ENCODE results near the gene PROCR.
"Not testable (repeated sequence)": the region's sequence is repeated elsewhere in the genome, so short reads cannot be mapped to it uniquely, and the experiment has no call there.

The PROCR gene

DNA sequence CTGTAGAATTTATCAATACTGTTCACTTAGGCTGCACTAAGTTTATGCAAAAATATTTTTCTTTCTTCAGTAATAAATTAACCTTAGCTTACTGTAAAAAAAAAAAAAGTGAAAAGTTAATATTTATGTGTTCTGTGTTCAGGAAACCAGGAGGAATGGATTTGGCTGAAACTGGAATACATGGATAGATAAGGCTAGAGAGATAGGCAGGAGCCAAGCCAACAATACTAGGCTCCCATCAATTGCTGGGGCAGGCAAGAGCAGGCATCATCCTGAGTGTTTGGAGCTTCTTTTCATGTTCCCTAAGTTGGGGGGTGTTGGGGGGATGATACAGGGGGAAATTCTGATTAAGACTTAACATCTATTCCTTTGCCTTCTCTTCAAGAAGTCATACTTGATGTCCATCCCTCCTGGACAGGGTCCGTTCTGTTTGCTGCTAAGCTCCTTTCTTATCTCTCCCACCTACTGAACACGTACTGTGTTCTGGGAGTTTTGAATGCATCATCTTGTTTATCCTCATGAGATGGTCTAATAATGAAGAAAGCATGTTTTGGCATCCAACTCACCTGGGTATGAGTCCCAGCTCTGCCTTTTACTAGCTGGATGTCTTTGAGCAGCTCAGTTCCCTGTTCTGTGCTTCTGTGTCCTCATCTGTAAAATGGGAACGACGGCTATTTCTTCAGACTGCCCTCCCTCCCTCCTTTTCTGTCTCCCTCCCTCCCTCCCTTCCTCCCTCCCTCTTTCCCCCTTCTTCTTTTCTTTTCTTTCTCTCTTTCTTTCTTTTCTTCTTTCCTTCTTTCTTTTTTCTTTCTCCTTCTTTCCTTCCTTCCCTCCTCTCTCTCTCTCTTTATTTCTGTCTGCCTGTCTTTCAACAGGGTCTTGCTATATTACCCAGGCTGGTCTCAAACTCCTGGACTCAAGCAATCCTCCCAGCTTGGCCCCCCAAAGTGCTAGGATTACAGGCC is 6.4 kb upstream of the PROCR start:
- no peak for DNase-seq

DNA sequence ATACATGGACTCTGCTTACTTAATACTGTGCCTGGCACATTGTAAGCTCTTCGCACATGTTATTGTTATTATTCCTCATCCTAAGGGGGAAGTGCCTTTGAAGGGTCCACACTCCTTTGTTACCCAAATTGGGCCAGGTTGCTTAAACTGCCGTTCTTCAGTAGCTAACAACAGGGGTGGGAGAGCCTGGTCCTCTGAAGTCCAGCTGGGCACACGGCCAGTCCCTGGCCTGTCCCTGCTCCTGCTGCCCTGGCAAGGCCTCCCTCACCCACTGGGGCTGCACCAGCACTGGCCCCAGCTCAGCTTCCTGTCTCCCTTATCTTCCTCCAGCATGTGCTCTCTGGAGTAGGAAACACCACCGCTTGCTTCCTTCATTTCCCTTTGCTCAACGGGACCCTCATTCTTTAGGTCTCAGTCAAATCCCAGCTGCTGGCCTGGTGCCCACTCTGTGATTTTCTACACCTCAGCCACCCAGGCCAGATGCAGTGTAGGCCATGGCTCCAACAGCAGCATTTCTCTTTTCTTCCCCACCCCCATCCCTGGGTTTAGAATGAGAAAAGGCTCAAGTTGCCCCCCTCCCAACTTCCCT is 5.5 kb upstream of the PROCR start:
- peak; percentile 23 for DNase-seq

DNA sequence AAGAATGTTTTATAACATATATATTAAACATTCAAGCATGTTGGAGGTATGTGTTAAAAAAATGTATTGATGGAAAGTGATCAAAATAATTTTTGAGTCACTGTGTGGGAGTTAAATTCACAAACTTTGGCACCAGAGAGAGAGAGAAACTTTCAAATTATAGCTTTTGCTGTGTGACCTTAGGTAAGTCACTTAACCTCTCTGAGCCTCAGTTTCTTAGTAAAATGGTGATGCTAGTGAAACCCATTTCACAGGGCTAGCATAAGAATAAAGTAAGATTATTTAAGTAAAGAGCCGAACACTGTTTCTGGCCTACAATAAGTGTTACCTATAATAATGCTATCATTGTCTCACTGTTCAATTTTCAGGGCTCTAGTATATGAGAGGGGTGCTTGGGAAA is 4.1 kb upstream of the PROCR start:
- DNase-seq, result no peak

DNA sequence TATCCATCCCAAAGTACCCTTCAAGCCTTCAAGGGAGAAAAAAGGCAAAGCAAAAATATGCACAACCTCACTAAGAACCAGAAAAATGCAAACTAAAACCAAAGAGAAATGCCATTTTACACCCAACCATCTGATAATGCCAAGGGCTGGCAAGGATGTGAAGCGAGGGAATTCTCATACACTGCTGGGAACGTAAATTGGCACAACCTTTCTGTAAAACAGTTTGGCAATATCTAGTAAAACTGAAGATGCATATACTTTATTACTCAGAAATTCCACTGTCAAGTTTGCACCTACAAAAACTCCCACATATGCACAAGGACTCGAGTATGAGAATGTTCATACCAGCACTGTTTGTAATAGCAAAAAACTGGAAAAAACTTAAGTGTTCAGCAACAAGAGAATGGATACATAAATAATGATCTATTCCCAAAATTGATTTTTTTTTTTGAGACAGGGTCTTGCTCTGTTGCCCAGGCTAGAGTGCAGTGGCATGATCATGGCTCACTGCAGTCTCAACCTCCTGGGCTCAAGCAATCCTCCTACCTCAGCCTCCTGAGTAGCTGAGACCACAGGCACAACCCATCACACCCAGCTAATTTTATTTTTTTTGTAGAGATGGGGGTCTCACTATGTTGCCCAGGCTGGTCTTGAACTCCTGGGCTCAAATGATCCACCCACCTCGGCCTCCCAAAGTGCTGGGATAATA is 3.0 kb upstream of the PROCR start:
- not testable (repeated sequence) for DNase-seq

DNA sequence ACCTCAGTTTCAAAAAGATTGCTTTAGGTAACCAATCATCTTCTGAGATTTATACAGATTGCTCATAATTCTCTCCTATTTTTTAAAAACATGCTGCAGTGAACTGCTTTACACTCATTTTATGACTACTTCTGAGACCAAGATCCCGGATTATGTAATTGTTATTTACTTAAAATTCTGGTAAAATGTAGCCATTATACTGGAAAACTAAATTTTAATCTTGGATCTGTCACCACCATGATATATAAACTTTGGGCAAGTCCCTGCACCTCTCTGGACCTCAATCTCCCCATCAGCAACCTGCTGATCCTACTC is 477 bp upstream of the PROCR start:
- no peak for DNase-seq

DNA sequence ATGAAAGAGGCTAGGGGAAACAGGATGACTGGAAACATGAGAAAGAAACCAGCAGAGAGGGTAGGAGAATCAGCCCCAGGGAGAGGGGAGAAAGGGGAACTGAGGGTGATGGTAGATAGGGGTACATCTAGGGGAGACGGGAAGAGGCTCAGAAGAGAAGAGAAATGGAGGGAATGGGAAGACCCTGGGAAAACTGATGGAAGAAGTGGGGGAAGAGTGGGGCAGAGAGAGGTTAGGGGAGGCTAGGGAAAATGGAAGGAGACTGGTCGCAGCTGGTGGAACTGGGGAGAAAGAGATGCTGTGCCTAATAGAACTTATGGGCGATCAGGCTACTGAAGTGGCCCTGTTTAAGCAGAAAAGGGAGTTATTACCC is 548 bp downstream of the PROCR start:
- DNase-seq, result no peak

DNA sequence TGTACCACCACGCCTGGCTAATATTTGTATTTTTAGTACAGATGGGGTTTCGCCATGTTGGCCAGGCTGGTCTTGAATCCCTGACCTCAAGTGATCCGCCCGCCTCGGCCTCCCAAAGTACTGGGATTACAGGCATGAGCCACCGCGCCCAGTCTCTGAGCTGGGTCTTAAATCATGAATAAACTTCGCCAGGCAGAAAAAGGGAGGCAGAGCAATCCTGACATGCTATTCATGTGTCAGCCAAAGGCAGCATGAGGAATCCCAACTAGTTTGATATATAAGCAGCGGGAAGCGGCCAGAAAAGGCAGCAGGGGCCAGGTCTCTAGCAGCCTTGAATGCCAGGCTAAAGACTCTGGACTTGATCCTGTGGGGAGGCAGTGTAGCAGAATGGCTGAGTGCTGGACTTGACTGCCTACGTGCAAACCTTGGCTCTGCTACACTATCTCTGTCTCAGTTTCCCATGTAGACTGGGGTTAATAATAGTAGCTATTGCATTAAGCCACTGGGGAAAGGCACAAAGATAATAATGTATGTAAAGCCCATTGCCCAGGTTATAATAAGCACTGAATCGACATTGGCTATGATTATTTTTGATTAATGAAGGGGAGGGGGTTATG is 1.8 kb downstream of the PROCR start:
- DNase-seq, result no peak

DNA sequence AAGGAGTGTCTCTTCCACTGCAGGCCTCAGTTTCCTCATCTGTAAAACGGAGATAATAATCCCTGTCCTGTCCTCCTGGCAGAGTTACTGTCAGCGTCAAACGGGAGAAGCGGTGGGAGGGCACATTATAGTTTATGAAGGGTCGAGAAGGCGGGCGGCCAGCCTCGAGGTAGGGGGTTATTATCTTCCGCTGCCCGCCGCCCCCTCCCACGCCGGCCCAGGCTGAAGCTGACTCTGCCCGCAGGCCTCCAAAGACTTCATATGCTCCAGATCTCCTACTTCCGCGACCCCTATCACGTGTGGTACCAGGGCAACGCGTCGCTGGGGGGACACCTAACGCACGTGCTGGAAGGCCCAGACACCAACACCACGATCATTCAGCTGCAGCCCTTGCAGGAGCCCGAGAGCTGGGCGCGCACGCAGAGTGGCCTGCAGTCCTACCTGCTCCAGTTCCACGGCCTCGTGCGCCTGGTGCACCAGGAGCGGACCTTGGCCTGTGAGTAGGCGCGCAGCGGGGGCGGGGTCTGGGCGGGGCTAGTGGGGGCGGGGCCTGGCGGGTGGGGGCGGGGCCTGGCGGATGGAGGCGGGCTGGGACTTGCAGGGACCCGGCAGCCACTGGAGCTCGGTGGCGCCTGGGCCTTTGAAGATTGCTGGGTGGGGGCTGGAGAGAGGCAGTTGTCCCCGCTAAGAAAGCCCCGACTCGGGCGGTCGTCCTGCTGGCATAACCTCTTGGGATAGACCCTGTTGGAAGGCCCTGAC is 2.8 kb downstream of the PROCR start:
- no peak for DNase-seq

DNA sequence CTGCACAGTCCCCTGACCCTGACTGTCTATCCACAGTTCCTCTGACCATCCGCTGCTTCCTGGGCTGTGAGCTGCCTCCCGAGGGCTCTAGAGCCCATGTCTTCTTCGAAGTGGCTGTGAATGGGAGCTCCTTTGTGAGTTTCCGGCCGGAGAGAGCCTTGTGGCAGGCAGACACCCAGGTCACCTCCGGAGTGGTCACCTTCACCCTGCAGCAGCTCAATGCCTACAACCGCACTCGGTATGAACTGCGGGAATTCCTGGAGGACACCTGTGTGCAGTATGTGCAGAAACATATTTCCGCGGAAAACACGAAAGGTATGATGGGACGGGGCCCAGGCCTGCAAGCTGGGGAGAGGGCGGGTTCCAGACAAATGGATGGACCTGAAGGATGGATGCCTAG is 4.3 kb downstream of the PROCR start:
- no peak for DNase-seq

DNA sequence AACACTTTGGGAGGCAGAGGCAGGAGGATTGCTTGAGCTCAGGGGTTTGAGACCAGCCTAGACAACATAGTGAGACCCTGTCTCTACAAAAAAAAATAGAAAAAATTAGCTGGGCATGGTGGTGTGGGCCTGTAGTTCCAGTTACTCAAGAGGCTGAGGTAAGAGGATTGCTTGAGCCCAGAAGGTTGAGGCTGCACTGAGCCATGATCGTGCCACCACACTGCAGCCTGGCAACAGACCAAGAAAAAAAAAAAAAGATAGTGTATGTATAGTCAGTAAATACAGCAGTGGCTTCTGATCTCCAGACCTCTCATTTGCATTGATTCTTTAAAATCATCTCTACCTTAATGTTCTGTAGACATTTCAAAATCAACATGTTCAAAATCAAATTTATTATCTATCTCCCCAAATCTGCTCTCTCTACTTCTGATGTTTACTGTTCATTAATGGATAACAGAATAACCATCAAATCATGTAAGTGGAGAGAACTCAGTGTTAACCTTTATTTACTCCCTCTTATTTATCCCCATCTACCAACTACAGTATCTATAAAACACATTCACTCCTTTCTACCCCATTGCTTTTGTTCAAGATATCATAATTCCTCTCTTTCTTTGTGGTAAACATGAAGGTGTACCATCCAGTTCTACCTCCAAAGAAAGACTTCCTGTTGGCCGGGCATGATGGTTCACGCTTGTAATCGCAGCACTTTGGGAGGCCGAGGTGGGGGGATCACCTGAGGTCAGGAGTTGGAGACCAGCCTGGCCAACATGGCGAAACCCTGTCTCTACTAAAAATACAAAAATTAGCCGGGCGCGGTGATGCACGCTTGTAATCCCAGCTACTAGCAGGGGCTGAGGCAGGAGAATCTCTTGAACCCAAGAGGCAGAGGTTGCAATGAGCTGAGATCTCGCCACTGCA is 7.7 kb downstream of the PROCR start:
- DNase-seq, result no peak

DNA sequence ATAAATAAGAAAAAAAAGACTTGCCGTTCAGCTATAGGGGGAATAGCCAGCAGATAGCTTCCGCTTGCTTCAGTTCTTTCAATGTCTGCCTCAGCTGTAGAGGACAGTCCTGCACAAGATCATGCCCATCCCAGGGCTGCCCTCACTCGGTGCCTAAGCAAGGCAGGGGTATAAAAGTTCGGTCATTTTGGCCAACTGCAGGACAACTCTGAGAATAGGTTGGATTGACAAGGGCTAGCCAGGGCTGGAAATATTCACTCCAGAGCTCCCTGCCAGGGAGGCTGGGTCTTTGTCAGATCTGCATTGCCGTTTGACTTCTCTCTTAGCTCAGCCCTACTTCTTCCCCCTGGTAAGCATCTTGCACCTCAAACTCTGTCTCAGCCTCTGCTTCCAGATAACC is 8.4 kb downstream of the PROCR start:
- DNase-seq, result no peak

DNA sequence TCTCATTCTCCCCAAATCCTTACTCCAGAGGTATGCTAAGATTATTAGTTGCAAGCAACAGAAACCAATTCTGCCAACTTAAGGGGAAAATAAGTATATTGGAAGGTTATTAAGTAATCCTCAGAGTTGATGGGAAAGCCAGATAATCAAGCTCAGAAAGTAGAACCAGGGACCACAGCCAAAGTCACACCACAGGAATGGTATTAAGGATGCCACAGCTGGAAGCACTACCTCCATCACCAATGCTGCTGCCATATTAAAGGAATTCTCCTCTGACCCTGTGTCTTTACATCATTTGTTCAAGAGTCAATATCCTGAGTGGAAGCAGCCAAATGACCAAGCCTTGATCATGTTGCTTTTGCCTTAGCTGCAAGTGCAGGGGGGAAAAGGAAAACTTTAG is 9.9 kb downstream of the PROCR start:
- no peak for DNase-seq

DNA sequence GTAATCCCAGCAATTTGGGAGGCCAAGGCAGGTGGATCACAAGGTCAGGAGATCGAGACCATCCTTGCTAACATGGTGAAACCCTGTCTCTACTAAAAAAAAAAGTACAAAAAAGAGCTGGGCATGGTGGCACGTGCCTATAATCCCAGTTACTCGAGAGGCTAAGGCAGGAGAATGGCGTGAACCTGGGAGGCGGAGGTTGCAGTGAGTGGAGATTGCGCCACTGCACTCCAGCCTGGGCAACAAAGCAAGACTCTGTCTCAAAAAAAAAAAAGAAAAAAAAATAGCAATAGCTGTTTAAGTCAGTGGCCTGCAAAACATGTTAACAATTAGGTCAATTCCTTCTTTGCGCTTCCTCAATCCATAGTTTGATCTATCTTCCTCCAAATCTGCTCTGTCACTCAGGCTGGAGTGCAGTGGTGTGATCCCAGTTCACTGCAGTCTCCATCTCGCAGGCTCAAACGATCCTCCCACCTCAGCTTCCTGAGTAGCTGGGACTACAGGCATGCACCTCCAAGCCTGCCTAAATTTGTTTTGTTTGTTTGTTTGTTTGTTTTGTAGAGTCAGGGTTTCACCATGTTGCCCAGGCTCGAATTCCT is 14.9 kb downstream of the PROCR start:
- not testable (repeated sequence) for DNase-seq

DNA sequence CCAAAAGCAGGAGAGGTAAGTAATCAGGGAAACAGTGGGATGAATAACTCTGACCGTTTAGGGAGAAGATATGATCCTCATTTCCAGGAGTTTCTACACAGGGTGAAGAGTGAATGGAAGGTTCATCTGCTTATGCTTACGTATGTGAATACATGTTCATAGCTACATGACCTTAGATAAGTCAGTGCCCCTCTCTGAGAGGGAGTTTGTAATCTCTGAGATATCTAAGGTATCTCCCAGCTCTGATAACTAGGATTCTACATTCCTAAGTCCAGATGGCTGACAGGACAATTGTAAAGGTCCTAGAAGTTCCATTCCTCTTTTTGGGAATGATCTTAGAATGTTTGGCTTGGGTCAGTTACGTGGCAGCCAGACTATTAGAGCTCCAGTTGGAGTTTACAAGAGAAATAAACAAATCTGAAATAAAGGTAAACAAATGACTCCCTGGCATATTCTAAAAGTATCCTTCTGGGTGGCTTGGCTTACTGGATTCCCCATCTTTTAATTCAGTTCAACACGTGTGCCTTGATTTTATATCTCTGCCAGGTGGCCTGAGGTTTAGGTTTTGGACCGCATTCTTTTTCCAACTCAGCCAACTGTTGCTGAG is 15.8 kb downstream of the PROCR start:
- DNase-seq, result no peak

DNA sequence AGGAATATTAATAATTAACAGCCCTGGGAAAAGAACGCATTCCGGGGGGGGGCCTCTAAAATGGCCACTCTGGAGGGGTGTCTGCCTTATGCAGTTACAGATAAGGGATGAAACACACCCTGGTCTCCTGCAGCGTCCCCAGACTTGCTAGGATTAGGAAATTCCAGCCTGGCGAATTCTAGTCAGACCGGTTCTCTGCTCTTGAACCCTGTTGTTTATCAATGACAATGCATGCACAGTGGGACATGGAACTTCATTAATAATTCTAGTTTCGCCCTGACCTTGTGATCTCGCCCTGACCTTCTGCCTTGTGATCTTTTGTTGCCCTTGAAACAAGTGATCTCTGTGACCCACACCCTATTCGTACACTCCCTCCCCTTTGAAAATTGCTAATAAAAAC is 17.4 kb downstream of the PROCR start:
- DNase-seq, result not testable (repeated sequence)

DNA sequence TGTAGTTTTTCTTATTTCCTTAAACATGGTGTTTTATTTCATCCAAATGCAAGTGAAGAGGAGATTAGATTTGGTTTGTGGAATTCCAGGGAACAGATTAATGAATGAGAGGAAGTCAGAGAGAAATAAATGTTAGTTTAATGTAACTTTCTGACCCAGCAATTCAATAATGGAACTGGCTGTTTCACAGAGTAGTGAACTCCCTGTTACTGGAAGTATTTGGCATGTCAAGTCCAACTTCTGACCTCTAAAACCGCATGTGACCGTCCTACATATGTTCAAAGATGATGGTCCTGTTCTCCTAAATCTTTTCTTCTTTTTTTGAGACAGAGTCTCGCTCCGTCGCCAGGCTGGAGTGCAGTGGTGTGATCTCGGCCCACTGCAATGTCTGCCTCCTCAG is 18.7 kb downstream of the PROCR start:
- DNase-seq, result no peak

DNA sequence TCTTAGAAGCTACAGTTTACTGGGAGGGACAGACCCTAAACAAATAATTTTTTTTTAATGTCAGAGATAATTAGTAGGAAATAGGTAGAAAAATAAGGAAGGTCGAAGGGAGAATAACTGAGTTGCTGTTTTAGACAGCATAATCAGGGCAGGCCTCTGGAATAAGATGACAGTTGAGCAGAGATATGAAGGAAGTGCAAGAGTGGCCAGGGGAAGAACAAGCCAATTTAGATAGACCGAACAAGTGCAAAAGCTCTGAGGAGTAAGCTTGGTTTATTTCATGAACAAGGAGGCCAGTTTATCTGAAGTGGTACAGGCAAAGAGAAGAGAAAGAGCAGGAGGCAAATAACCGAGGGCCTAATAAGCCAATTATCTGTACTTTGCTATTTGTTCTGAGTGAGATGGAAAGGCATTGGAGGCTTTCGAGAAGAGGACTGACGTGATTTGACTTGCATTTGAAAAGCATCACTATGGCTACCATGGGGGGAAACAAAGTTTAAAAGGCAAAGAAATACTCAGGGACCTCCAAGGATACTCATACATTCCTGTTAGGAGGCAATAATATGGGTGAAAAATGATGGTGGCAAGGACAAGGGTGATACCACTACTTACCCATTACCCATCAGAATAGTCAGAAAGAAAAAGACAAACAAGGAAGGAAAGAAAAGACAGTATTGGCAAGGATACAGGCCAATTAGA is 19.7 kb downstream of the PROCR start:
- DNase-seq, result no peak

DNA sequence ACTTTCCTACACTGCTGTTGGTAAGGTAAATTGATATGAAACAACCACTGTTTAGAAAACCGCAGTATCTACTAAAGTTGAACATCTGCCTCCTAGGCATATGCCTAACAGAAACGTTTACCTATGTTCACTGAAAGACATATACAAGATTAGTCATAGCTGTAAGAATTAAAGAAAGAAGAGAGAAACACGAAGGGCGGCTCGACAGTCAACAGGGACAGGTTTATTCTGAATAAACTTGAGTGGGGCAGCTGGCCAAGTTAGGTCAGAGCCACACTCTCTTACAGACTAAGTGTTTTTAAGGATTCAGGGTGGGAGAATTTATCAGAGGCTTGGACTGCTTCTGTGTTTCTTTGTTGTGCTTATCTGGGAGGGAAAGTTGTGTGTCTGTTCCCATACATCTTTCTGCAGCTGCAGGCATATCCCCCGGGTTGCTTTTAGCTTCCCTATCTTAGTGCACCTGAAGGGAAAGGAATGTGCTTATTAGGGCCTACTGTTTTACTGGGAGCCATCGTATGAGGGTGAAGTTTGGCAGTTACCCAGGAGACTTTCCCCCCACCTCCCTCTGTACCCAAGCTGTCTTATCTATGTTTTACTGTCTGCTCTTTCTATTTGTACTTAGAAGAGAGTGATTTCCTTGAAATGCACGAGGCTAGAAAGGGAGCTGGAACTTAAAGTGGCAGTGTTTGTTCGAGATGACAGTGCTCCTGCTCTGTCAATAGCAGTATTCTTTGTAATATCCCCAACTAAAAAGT is 20.4 kb downstream of the PROCR start:
- DNase-seq, result no peak

DNA sequence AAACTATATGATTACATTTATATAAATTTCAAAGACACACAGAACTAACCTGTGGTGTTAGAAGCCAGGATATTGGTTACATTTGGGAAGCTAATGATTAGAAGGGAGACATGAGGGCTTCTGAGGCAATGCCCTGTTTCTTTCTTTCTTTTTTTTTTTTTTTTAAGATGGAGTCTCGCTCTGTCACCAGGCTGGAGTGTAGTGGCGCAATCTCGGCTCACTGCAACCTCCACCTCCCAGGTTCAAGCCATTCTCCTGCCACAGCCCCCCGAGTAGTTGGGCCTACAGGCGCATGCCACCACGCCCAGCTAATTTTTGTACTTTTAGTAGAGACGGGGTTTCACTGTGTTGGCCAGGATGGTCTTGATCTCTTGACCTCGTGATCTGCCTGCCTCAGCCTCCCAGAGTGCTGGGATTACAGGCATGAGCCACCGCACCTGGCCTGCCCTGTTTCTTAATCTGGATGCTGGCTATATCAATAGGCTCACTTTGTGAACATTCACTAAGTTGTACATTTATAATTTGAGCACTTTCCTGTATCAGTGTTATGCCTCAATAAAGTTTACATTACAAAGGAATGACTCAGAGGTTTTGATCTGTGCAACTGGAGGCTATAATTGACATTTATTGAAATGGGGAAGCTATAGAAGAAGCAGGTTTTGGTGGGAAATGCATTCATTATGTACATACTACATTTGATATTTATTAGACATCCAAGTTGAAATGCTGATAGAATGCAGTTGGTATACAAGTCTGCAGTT is 21.3 kb downstream of the PROCR start:
- DNase-seq, result not testable (repeated sequence)

Data from KG1 (cell line).